ENCODE data around the gene VPS51.

DNA sequence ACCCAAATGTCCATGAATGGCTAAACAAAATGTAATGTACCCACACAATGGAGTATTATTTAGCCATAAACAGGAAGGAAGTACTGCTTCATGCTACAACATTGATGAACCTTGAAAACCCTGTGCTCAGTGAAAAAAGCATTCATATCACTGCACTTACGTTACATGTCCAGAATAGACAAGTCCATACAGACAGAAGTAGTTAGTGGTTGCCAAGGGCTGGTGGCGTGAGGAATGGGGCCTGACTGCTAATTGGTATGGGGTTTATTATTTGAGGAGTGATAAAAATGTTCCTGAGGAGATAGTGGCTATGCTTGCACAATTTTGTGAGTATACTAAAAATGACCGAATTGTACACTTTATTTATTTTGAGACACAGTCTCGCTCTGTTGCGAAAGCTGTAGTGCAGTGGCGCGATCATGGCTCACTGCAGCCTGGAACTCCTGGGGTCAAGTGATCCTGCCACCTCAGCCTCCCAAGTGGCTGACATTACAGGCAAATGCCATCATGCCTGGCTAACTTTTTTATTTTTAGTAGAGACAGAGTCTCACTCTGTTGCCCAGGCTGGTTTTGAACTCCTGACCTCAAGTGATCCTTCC is 46.0 kb downstream of the VPS51 start:
- TF ChIP-seq, protein P1, sequence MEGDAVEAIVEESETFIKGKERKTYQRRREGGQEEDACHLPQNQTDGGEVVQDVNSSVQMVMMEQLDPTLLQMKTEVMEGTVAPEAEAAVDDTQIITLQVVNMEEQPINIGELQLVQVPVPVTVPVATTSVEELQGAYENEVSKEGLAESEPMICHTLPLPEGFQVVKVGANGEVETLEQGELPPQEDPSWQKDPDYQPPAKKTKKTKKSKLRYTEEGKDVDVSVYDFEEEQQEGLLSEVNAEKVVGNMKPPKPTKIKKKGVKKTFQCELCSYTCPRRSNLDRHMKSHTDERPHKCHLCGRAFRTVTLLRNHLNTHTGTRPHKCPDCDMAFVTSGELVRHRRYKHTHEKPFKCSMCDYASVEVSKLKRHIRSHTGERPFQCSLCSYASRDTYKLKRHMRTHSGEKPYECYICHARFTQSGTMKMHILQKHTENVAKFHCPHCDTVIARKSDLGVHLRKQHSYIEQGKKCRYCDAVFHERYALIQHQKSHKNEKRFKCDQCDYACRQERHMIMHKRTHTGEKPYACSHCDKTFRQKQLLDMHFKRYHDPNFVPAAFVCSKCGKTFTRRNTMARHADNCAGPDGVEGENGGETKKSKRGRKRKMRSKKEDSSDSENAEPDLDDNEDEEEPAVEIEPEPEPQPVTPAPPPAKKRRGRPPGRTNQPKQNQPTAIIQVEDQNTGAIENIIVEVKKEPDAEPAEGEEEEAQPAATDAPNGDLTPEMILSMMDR (IDR thresholded peaks at IDR 0.05; ENCODE audit: insufficient read depth, low read depth, low read length), result no peak
- no peak for TF ChIP-seq EZH2 (IDR thresholded peaks at IDR 0.05; ENCODE audit: insufficient read depth, low read length)
